Activated CD8-positive, alpha-beta memory T cell treated with anti-CD3 and anti-CD28 coated beads for 1 hour (primary cell): ENCODE results near the gene PDXK.
A peak's percentile ranks its signal among the peaks of the same experiment; 100 is the strongest.

Experiments
- DNase-seq, 2 donors: peaks; one replicate each; pipeline ENCODE4 v3.0.0-alpha.2; 2020; ENCODE audit warnings: low read depth in 1 of 2; ENCODE audit errors: extremely low read depth in 1 of 2

Gene PDXK

GRCh38 chr21:43721939-43722338, 3.0 kb downstream of the PDXK start:
- no peak for DNase-seq

DNA sequence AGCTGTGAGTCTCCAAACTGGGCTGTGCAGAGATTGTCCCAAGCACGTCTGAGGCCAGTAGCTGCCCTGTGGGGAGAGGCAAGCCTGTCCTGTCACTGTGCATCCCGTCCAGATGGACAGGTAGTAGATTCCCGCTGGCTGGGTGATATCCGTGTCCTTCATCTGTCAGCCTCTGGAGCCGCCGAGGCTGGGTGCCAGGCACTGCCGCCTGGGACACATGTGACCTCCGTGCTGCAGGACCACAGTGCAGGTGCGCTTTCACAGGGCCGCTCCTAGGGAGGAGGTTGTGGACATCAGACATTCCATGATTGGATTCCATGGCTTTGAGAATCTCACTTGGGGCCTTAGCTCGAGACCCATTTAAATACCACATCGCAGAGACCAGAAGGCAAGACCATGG, 4.7 kb downstream of the PDXK start:
- DNase-seq: no peak

DNA sequence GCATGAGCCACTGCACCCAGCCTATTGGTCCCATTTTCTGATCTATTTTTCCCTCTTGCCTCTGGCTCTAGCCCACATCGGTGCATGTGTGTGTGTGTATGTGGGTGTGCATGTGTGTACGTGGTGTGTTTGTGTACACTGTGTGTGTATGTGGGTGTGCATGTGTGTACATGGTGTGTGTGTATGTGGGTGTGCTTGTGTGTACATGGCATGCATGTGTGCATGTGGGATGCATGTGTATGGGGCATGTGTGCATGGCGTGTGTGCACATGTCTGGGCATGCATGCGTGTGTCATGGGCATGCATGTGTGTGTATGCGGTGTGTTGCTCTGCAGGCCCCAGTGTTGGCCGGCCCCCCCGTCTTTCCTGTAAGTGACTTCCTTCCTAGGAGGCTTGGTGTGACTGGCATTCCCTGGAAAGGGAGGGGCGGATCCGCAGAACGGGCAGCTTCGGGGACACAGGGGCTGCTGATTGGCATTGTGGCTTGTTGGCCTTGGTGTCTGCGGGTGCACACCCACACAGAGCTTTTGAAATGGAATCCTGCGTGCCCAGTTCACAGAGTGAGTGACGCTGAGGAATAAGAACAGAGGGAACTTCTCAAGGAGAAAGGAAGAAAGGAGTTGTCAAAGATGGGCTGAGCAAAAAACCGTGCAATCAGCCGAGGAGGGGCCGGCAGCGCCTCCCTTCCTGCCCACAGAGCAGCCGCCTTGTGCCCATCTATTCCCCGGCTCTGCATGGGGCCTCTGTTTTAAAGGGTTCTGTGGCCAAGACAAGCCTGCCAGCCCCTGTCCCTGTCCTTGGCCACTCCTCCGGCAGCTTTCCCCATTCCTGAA, 8.0 kb downstream of the PDXK start:
- no peak for DNase-seq

GRCh38 chr21:43727519-43728153, 8.7 kb downstream of the PDXK start:
- DNase-seq: no peak

- no peak for DNase-seq
Measured at GRCh38 chr21:43728154-43728466, 9.2 kb downstream of the PDXK start.

DNA sequence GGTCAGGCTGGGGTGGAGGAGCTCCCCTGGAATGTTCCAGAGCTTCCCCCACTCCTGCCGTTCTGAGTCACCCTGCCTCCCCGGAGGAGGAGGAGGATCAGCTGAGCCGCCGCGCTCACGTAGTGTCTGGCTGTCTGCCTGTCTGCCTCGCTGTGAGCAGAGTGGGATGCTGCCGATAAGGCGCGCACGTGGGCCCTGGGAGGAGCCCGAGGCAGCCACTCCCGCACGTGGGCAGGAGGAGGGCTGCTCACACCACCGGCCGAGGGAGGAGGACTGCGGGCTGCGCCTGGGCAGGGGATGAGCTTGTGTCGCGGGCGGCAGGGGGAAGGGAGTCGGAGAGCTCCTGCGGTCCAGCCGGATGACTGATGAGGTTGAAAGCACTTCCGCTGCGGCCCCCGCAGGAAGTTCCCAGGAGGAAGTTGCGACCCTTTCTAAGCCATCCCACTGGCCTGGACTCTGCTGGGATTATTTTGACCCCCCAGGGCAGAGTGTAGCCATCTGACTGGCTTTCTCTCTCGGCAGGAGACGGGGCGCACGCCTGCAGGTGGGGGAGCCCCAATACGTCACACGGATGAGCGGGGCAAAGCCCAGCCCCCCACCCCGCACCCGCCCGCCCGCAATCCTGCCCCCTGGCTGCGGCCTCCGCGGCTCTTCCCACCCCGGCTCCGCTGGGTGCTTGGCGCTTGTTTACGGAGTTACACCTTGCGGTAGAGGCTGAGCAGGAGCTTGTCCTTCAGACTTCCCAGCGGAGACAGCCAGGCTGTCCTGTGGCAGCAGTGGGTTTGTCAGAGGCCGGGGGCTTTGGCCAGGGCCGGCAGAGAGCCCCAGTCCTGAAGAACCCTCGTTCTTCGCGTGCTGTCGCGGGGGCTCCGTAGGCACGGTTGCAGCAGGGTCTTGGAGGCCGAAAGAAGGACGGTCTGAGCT, 9.8 kb downstream of the PDXK start:
- peak; percentile 55 to 66 for DNase-seq

GRCh38 chr21:43731476-43731875, 12.5 kb downstream of the PDXK start:
- no peak for DNase-seq

DNA sequence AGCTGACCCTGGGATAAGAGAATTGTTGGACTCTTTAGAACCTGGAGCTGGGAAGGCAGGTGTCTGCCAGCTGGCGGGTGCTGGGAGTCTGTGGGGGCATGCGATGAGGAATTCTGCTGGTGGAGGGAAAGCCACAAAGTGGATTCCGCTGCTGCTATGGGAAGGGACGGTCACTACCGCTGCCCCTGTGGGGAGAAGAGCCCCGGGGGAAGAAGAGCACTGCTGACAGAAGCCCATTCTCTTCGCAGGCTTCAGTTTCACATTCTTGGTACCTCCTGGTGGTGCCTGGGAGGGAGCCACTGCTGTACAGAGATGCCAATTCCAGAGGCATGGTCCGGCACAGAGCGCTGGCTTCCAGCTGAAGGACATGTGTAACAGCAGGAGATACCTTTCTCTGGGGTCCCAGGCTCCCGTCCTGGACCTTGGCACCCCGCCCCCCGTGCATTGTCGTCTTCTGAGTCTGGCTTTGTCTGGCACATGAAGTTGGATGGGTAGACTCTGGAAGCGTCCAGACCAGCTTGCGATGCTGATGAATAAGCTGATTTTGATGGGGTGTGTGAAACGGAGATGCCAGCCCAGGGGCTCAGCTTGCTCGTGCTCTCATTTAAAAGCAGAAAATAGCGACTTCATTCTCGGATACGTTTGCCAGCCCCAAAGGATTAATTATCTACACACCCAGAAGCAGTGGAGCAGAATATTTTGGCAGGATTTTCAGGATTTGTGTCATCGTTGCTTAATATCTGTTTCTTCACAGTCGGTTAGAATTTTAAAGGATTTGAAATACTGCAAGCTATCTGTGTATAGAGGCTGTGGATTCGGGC, 13.2 kb downstream of the PDXK start:
- no peak for DNase-seq

GRCh38 chr21:43733060-43733459, 14.1 kb downstream of the PDXK start:
- no peak for DNase-seq

DNA sequence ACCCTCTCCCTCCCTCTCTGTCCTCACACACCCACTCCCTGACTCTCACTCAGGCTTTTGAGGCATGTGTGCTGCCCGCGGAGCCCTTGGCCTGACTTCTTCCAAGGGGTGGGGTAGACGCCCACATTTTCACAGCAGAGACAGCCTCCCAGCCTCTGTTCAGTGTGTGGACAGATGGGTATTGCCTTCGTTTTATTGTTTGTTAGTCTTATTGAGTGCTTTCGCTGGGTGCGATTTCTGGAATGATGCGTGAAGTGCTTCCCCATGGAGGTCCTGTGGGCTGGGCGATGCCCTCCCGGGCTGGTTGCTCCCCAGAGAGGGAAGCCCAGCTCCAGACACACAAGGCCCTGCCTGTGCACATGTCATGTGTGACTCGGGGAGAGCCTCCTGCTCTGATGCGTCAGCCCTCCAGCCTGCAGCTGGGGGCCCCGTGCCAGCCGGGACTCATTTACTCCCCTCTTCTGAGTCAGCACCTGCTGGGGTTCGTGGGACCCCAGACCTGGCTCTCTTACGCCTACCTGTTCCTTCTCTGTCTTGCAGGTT, 14.7 kb downstream of the PDXK start:
- DNase-seq: no peak

DNA sequence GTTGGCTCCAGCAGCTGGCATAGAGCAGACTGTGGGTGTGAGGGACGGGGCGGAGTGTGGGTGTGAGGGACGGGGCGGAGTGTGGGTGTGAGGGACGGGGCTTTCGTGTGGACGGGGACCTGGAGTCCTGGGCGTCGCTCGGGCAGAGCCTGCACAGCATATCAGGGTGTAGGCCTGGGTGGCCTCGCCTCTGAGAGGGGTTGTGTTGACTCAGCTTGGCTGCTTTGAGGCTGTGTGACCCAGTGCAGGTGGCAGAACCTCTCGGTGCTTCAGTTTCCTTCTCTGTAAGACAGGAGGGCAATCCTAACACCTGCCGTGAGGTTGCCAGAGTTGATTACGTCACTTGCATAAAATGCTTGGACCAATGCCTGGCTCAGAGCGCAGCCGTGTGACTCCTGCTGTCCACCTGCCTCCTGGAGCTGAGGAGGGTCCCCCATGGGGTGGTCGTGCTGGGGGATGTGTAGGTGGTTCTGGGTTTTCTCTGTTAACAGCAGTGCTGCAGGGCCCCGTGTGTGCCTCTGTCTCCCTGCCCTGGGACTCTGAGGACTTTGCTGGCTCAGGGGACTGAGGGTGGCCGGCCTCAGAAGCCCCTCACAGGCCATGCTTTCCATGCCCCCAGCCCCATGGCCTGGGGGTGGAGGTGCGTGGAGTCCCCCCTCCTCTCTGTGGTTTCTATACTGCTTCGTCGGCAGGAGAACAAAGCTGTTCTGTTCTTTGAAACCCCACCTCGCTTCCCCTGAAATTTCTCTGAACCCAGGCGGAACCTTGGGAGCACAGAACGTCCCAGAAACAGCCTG, 15.4 kb downstream of the PDXK start:
- DNase-seq: no peak

GRCh38 chr21:43734928-43735229, 15.9 kb downstream of the PDXK start:
- no peak for DNase-seq

GRCh38 chr21:43735236-43736091, 16.5 kb downstream of the PDXK start:
- no peak for DNase-seq

DNA sequence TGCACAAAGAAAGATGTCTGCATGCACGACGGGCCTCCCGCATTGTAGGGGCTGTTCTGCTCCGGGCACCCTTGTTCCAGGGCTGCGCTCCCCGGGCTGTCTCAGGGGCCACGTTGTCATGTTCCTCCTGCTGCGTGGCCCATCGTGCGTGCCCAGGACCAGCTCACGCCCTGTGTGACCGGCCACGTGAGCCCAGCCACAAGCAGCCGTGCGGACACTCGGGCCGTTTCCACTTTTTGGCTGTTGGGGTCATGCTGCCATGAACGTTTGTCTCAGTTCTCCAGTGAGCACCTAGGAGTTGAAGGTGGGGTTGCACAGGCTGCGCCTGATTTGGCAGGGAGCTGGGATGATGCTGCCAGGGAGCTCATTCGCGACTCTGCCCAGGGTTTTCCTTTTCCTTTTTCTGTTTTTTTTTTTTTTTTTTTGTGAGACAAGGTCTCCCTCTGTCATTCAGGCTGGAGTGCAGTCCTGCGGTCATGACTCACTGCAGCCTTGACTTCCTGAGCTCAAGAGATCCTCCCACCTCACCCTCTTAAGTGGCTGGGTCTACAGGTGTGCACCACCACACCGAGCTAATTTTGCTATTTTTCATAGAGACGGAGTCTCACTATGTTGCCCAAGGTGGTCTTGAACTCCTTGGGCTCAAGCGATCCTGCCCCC, 17.4 kb downstream of the PDXK start:
- no peak for DNase-seq

DNA sequence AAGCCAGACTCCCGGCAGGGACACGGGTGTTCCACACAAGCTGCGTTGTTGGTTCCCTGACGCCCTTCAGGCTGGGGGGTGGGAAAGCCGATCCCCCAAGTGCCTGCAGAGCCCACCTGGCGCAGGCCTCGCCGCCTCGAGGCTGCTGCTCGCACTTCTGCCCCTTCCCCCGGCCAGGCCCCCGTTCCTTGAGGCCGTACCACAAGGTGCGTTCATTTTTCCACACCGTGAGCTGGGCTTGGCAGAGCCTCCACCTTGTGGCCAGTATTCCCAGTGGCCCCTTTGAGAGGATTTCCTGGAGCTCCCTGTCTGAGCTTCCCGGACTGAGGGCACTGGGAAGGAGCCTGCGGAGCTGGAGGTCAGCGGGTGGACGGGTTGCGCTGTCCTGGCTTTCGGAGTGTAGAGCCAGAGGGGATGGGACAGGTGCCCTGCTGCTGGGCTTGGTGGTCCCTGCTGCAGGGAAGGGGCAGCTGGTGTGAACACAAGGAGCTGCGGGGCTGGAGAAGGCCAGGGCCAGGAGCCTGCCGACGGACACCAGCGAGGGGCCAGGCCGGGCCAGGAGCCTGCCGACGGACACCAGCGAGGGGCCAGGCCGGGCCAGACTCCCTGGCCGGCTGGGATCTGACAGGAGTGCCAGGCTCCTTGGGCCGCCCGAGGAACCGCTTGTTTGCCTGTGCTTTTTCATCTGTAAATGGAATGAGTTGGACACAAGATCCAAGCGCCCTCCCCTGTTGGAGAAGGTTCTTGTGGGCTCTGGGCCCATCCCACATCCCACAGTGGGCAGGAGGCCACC, 18.4 kb downstream of the PDXK start:
- no peak for DNase-seq

GRCh38 chr21:43739621-43740435, 20.9 kb downstream of the PDXK start:
- no peak for DNase-seq
